Activated naive CD4-positive, alpha-beta T cell treated with anti-CD3 and anti-CD28 coated beads, Interleukin-2, amount 10 ng/mL, durations not matched to agents 7 days and 5 days (primary cell): ENCODE measurements around the gene SCGB2B2.
A peak's percentile ranks its signal among the peaks of the same experiment; 100 is the strongest.
"Not testable (repeated sequence)": the region's sequence is repeated elsewhere in the genome, so short reads cannot be mapped to it uniquely, and the experiment has no call there.

Source experiments
- CTCF ChIA-PET: fragments of 350-600 bp; sonication (Branson Sonifier 250); formaldehyde crosslinking; loops from one replicate; lab custom pipeline; 2021; ENCODE audit warnings: antibody characterized with exemption; lab: Charles Lee
- DNase-seq: peaks from one replicate; pipeline ENCODE4 v3.0.0-alpha.2; 2020
- H3K27ac Mint-ChIP-seq: one replicate; pipeline ENCODE4 v1.8.0; 2021; ENCODE audit warnings: mild to moderate bottlenecking, moderate library complexity, mixed read lengths
- H3K27me3 Mint-ChIP-seq: one replicate; pipeline ENCODE4 v1.8.0; 2021; ENCODE audit warnings: mild to moderate bottlenecking, mixed read lengths
- H3K36me3 Mint-ChIP-seq: one replicate; pipeline ENCODE4 v1.8.0; 2021; ENCODE audit warnings: mixed read lengths
- H3K4me1 Mint-ChIP-seq: one replicate; pipeline ENCODE4 v1.8.0; 2021; ENCODE audit warnings: mixed read lengths
- H3K4me3 Mint-ChIP-seq: one replicate; pipeline ENCODE4 v1.8.0; 2021; ENCODE audit warnings: mild to moderate bottlenecking, moderate library complexity, mixed read lengths
- H3K9me3 Mint-ChIP-seq: one replicate; pipeline ENCODE4 v1.8.0; 2021; ENCODE audit warnings: mixed read lengths

The SCGB2B2 gene

DNA sequence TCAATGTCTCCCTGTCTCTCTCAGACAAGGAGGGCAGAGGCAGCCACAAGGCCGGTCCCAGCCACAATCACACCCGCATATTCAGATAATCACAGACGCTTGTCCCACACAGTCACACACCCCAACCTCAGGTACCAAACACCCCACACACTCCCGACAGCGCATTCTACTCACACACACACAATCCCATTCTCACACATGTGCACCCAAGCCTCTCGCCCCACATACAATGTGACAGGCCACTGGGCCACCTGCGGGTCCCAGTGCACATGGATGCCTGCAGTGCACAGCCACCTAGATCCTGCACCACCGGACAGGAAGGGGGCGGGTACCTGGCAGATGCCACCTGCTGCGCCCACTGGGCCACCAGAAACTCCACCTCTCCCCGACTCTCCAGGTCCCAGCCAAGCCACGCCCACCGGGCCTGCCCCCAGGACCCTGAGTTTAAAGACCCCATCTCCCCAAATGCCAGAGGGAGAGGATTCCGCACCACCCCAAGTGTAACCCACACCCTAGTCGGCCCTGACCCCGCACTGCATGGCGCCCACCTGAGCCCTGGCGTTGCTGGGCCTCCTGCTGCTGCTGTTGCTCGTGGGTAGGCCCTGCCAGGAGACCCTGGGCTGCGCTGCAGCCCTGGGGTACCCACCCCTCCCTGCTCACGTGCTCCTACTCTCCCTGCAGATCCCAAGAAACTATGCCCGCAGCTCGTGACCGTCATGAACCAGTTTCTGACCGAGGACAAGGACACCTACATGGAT lies 10.6 kb downstream of the SCGB2B2 start:
- Mint-ChIP-seq H3K9me3 (peaks cover 7% of the 10 kb centered on the region), H3K27me3 (no peaks in the 10 kb centered on the region), H3K36me3 (peaks cover 6% of the 10 kb centered on the region), H3K4me3 (no peak overlapping the region), H3K4me1 (peaks cover 21% of the 10 kb centered on the region), H3K27ac (peak overlapping the region; percentile 89)
- CTCF ChIA-PET: no interaction called here
- DNase-seq: no peak

DNA sequence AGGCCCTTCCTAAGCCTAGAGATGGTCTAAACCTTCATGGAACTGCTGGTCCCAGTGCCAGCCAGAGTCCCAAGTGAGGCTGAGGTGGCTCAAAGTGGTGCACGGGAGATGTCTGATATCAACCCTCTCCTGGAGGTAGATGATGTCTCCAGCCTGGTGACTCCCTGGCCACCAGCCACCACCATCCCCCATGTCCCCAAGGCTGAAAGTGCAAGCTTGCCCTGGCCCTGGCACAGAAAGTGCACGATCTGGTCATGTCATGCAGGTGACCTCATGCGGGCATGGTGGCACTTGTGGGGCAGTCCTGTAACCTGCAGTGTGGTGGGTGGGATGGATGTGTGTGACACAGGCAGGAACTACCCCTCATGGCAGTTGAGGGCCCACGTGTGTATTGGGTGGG lies 11.7 kb downstream of the SCGB2B2 start:
- H3K27ac Mint-ChIP-seq, H3K27me3 Mint-ChIP-seq, CTCF ChIA-PET, H3K36me3 Mint-ChIP-seq, H3K4me3 Mint-ChIP-seq, H3K9me3 Mint-ChIP-seq, DNase-seq: not testable (repeated sequence)
- H3K4me1 Mint-ChIP-seq: peaks cover 21% of the 10 kb centered on the region

DNA sequence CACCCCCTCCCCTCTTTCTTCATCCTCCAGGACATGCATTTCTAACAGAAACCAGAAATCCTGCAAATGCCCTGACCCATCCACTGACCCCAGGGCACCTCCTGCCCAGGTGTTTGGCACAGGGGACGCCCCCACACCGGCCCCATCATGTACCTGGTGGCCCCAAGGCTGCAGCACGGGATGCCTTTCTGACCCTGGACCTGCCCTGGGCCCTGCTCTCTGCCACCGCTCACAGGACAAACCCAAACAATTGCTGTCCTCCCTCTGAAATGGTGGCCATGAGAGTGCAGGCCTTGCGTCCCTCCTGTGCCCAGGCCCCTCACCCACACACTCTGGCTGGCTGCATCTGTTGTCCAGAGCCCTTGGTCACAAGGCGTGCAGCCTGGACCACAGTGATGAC lies 12.1 kb downstream of the SCGB2B2 start:
- CTCF ChIA-PET: no interaction called here
- Mint-ChIP-seq H3K9me3 (peaks cover 7% of the 10 kb centered on the region), H3K27ac (no peak overlapping the region), H3K27me3 (no peaks in the 10 kb centered on the region), H3K36me3 (peaks cover 6% of the 10 kb centered on the region), H3K4me1 (peaks cover 21% of the 10 kb centered on the region), H3K4me3 (no peak overlapping the region)
- no peak for DNase-seq

DNA sequence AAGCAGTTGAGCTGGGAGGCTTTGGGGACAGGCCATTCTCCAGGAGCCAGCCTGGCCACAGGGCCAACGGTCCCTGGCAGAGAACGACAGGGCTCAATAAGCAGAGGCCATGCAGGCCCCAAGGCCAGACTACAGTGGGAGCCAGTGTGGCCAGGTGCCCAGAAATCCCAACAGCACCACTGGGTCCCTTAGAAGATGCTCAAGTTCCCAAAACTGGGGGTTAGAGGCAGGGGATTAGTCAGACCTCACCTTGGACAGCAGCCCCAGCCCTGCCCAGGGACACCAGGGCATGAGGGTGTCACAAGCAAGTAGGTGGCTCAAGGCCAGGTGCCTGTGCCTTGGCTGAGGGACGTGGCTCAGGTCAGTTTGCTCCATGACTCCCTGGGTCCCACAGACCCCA lies 12.8 kb downstream of the SCGB2B2 start:
- Mint-ChIP-seq H3K27ac (no peak overlapping the region), H3K4me1 (peaks cover 21% of the 10 kb centered on the region), H3K4me3 (no peak overlapping the region), H3K9me3 (peaks cover 7% of the 10 kb centered on the region), H3K36me3 (peaks cover 6% of the 10 kb centered on the region), H3K27me3 (no peaks in the 10 kb centered on the region)
- no peak for DNase-seq
- CTCF ChIA-PET: interaction anchor here (1.2 to 1.6 kb wide), 3 partner anchors 9 to 13 kb away, joined by 3 read pairs; partner anchors contain the start of genes SCGB2B2 and ZNF302

DNA sequence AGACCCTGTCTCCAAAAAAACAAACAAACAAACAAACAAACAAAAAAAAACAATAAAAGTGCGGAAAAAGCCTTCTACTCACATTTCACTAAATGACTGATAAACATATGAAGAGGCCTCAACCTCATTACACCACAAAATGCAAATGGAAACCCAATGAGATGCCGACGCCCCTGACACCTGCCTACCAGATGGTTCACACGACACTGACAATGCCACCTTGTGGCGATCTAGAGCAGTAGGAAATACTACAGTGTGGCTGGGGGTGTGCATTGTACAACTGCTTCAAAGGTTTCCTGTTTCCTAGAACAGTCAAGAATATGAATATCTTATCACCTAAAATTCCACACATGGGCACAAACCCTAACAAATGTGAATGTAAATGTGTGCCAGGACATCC lies 14.0 kb downstream of the SCGB2B2 start:
- peaks cover 6% of the 10 kb centered on the region for H3K36me3 Mint-ChIP-seq
- H3K27me3 Mint-ChIP-seq: no peaks in the 10 kb centered on the region
- no peak overlapping the region for H3K4me3 Mint-ChIP-seq
- peak; percentile 64 for DNase-seq
- CTCF ChIA-PET: interaction anchor here (0.9 to 1.6 kb wide), 6 partner anchors 10 to 197 kb away, joined by 3 to 4 read pairs (median 3); partner anchors contain the start of genes SCGB2B2 and ZNF302
- H3K27ac Mint-ChIP-seq: no peak overlapping the region
- peaks cover 7% of the 10 kb centered on the region for H3K9me3 Mint-ChIP-seq
- peaks cover 21% of the 10 kb centered on the region for H3K4me1 Mint-ChIP-seq

DNA sequence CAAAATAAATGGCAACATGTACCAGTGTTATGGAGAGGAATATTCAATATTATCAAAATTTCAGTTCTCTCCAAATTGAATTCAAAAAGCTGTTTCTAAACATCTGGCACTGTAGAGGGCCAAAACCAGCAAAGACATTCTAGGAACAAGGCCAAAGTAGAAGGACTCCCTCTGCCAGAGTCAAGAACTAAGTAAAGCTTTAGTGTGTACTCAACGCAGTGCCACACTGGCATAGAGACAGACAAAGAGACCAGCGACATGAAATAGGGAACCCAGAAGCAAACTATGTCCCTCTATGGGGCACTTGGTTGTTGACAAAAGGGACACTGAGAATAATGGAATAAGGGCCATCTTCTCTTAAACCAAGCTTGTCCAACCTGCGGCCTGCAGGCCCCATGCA lies 15.6 kb downstream of the SCGB2B2 start:
- Mint-ChIP-seq H3K4me1 (peaks cover 11% of the 10 kb centered on the region), H3K27ac (no peak overlapping the region), H3K9me3 (peaks cover 7% of the 10 kb centered on the region), H3K36me3 (no peaks in the 10 kb centered on the region), H3K4me3 (no peak overlapping the region), H3K27me3 (no peaks in the 10 kb centered on the region)
- CTCF ChIA-PET: interaction anchor here (0.8 to 1.5 kb wide), 4 partner anchors 15 to 21 kb away, joined by 3 to 6 read pairs (median 4); no protein-coding TSS in a partner anchor
- DNase-seq: no peak

DNA sequence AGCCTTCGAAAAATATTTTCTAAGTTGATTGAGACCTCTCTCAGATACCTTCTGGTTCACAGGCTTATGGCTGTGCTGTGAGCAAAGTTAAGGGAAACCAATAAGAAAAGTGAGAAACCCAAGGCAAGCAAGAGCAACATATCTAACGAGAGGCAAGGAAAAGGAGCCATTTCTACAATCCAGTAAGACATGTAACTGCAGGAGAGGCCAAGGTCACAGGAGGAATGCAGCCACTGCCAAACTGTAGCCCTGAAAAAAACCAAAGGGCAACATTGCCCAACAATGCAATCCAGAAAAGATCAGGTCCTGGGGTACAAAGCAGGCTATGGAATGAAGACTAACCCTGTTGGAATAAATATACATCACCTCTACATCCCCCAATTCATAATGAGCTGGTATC lies 21.3 kb downstream of the SCGB2B2 start:
- Mint-ChIP-seq H3K27me3 (no peaks in the 10 kb centered on the region), H3K27ac (no peak overlapping the region), H3K4me1 (no peaks in the 10 kb centered on the region), H3K36me3 (no peaks in the 10 kb centered on the region), H3K4me3 (no peak overlapping the region), H3K9me3 (peaks cover 5% of the 10 kb centered on the region)
- DNase-seq: no peak
- CTCF ChIA-PET: no interaction called here

DNA sequence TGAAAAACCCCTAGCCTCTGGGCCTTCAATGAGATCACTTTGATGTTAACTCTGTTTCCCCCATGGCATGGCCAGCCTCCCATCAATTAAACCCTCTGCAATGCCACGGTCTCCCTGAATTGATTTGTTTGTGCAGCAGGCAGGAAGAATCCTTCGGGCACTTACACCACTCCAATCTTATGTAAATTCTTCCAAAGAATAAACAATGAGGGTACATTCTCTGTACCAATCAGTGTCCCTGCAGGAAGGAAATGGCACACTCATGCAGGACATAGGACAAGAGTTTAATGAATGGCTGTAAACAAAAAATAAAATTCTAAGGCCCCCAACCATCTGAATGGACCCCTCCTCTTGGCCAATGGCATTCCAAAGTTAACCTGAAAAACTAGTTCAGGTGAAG lies 22.2 kb downstream of the SCGB2B2 start:
- no peaks in the 10 kb centered on the region for H3K27me3 Mint-ChIP-seq
- H3K36me3 Mint-ChIP-seq: no peaks in the 10 kb centered on the region
- CTCF ChIA-PET: interaction anchor here (1.1 kb wide), 1 partner anchor 15 kb away, joined by 5 read pairs; no protein-coding TSS in a partner anchor
- peaks cover 5% of the 10 kb centered on the region for H3K9me3 Mint-ChIP-seq
- H3K4me3 Mint-ChIP-seq: no peak overlapping the region
- H3K4me1 Mint-ChIP-seq: no peaks in the 10 kb centered on the region
- no peak overlapping the region for H3K27ac Mint-ChIP-seq
- DNase-seq: no peak

DNA sequence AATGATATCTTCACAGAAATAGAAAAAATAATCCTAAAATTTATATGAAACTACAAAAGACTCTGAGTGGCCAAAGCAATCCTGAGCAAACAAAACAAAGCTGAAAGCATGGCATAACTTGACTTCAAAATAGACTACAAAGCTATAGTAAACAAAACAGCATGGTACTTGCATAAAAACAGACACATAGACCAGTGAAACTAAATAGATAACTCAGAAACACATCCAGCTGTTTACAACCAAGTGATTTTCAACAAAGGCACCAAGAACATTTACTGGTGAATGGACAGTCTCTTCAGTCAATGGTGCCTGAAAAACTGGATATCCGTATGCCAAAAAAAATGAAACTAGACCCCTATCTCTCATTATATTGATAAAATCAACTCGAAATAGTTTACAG lies 25.2 kb downstream of the SCGB2B2 start:
- Mint-ChIP-seq H3K9me3 (peaks cover 5% of the 10 kb centered on the region), H3K27ac (no peak overlapping the region), H3K27me3 (no peaks in the 10 kb centered on the region), H3K36me3 (no peaks in the 10 kb centered on the region), H3K4me3 (no peak overlapping the region), H3K4me1 (no peaks in the 10 kb centered on the region)
- CTCF ChIA-PET: interaction anchor here (1.4 kb wide), 1 partner anchor 11 kb away, joined by 6 read pairs; no protein-coding TSS in a partner anchor
- DNase-seq: no peak

DNA sequence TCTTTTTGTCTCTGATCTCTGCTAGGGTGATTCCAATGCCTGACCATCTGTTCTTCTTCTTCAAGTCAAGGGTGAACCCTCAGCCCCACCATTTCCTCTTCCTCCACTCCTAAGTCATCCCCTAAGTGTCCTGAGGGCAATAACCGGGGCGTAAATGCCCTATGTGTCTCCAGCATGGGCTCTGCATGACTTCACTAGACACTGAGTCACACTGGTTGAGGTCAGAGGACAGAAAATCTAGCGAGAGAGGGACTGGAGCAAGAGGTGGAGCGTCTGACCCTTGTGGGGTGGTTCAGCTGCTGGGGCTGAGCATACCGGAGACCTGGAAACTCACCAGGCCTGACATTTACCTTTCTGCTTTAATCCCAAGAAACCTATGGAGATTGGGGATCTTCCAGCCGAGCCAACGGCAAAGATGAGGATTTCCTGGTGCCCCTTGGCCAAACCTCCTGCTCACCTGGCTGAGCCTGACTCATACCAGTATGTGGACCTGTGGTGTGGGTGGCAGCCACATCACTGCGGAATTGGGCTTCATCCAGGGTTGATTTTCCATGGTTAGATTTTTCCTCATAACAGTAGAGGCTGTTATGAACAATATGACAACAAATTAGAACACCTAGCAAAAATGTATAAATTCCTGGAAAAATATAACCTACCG lies 26.9 kb downstream of the SCGB2B2 start:
- Mint-ChIP-seq H3K36me3 (no peaks in the 10 kb centered on the region), H3K27ac (no peak overlapping the region)
- DNase-seq: no peak

DNA sequence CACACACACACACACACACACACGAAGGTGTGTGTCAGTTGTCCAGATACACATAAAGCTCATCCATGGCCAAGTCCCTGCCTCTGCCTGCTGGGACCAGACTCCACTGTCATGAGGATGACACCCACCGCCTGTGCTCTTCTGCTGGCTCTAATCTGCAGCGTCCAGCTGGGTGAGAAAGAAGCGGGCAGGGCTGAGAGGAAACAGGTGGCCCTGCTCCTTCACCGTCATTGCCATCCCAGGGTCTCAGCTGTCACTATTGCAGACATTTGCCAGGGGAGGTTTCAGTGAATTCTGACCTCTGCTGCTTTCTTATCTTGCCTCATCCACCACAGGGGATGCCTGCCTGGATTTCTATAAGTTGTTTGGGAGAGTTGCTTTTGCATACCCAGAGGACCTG lies 31.4 kb downstream of the SCGB2B2 start:
- Mint-ChIP-seq H3K4me1 (no peaks in the 10 kb centered on the region), H3K36me3 (no peaks in the 10 kb centered on the region), H3K27ac (no peak overlapping the region), H3K4me3 (no peak overlapping the region), H3K27me3 (no peaks in the 10 kb centered on the region), H3K9me3 (no peaks in the 10 kb centered on the region)
- no peak for DNase-seq
- CTCF ChIA-PET: no interaction called here

More for the DNA sequence above, 26.9 kb downstream of the SCGB2B2 start:
- Mint-ChIP-seq H3K27me3 (no peaks in the 10 kb centered on the region), H3K4me3 (no peak overlapping the region), H3K4me1 (no peaks in the 10 kb centered on the region), H3K9me3 (peaks cover 5% of the 10 kb centered on the region)
- CTCF ChIA-PET: no interaction called here

DNA sequence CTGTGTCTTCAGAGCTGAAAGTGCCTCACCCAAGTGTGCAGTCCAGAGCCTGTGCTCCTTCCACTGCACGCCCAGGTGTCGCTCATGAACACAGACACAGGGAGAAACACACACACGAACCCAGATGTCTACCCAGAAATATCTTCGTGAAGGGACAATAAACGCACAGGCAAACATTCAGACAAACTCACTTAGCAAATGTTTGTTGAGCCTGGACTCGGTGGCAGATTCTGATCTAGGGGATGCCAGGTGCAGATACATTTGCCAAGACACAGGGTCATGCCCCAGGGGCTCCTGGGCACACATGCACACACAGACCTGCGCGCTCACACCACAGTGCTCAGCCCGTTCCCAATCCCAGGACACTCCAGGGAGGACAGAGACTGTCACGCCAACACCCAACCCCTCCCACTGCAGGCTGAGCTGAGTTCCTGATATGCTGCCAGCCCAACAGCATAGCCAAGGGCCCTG lies 31.9 kb downstream of the SCGB2B2 start:
- Mint-ChIP-seq H3K36me3 (no peaks in the 10 kb centered on the region), H3K4me1 (no peaks in the 10 kb centered on the region), H3K27ac (no peak overlapping the region), H3K27me3 (no peaks in the 10 kb centered on the region), H3K4me3 (no peak overlapping the region), H3K9me3 (no peaks in the 10 kb centered on the region)
- DNase-seq: no peak
- CTCF ChIA-PET: no interaction called here

DNA sequence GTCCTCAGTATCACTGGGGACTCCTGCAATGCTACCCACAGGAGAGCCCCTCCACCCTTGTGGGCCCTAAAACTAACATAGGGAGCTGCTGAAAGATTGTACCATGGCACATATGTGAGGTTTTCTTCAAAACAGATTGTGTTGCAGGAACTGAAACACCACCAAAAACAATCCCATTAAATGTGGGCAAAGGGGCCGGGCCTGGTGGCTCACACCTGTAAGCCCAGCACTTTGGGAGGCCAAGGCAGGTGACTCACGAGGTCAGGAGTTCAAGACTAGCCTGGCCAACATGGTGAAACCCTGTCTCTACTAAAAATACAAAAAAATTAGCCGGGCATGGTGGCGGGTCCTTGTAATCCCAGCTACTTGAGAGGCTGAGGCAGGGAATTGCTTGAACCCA lies 34.7 kb downstream of the SCGB2B2 start:
- Mint-ChIP-seq H3K9me3 (no peaks in the 10 kb centered on the region), H3K27me3 (no peaks in the 10 kb centered on the region), H3K4me3 (no peak overlapping the region), H3K27ac (no peak overlapping the region), H3K4me1 (no peaks in the 10 kb centered on the region), H3K36me3 (no peaks in the 10 kb centered on the region)
- CTCF ChIA-PET: interaction anchor here (0.7 to 1.3 kb wide), 2 partner anchors 70 to 72 kb away, joined by 3 to 4 read pairs; no protein-coding TSS in a partner anchor
- no peak for DNase-seq

DNA sequence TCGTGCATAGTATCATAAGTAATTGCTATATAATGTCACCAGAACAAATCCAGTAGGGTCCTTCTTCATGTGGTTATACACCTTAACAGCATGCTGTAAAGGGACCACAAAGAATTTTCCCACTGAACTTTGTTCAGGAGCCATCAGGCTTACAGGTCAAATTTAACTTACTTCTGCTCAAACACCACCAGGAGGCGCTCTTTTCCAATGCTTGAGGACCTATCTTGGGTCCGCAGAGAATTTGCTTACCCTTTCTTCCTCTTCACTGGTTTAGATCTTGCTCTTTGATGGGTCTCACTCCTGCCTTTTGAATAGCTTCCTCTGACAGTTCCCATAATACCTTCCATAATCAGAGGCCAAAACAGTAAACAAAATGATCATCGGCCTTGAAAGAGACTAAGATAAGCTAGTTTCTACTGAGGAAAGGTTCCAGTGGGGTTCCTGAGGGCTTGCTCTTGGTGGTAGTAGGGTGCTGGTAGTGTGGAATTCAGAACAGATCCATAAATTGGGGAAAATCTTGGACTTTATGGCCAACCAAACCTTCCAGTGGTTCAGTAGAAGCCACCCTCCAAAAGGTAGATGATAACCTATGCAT lies 37.4 kb downstream of the SCGB2B2 start:
- CTCF ChIA-PET: interaction anchor here (0.7 to 2.6 kb wide), 8 partner anchors 12 to 133 kb away, joined by 3 to 18 read pairs (median 4); partner anchors contain the start of gene ZNF302
- Mint-ChIP-seq H3K4me1 (no peaks in the 10 kb centered on the region), H3K9me3 (peaks cover 15% of the 10 kb centered on the region), H3K36me3 (no peaks in the 10 kb centered on the region), H3K4me3 (no peak overlapping the region), H3K27ac (no peak overlapping the region), H3K27me3 (no peaks in the 10 kb centered on the region)
- DNase-seq: peak; percentile 71
